AG04449 (cell line): Measurements from ENCODE around the gene COPG1.

Experiments
- CTCF ChIA-PET: fragments of 350-600 bp; formaldehyde crosslinking; extraction: SDS; loops from one replicate; lab custom pipeline; 2021; ENCODE audit warnings: antibody characterized with exemption; lab: Yijun Ruan, JAX
- POLR2A ChIA-PET: fragments of 400-600, 350-600 bp; formaldehyde crosslinking; extraction: SDS; loops from one replicate; lab custom pipeline; 2020; ENCODE audit warnings: antibody characterized with exemption, inconsistent platforms; lab: Yijun Ruan, JAX
- DNase-seq: peaks from one replicate; pipeline ENCODE4 v3.0.0-alpha.2; 2010; ENCODE audit warnings: low read depth, low spot score
- H3K4me3 ChIP-seq: 2 replicates; pipeline ENCODE4 v1.5.1; 2011; ENCODE audit warnings: low read depth, mild to moderate bottlenecking, control low read depth, low read length
- TF ChIP-seq, protein P1 (sequence below): IDR thresholded peaks from one replicate; pipeline ENCODE4 v1.5.1; 2011; ENCODE audit warnings: mild to moderate bottlenecking, moderate library complexity, low read length, control low read depth, inconsistent platforms; ENCODE audit not compliant: insufficient read depth; ENCODE audit errors: missing control alignments

Gene COPG1

DNA sequence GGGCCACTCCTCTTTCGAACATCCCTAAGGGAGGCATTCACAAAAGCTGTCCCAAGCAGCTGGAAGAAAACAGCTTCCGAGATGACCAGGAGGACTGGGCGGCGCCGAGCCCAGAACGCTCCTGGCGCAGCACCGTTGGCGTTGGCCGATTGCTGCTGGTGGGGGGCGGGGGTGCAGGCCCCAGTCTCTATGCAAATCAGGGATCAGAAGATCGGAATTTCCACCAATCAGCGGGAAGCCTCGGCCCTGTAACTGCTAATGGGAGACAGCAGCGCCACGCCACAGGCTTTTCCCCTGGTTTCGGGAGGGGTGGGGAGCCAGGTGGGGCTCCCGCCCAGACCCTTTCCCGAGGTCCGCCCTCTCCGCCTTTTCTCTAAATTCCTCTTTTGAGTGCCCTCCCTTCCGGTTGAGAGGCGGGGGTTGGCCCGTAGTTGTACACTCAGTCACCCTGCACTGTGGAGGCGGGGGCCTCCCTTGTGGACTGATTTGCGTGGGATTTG lies 56.2 kb downstream of the COPG1 start:
- TF ChIP-seq, protein P1, sequence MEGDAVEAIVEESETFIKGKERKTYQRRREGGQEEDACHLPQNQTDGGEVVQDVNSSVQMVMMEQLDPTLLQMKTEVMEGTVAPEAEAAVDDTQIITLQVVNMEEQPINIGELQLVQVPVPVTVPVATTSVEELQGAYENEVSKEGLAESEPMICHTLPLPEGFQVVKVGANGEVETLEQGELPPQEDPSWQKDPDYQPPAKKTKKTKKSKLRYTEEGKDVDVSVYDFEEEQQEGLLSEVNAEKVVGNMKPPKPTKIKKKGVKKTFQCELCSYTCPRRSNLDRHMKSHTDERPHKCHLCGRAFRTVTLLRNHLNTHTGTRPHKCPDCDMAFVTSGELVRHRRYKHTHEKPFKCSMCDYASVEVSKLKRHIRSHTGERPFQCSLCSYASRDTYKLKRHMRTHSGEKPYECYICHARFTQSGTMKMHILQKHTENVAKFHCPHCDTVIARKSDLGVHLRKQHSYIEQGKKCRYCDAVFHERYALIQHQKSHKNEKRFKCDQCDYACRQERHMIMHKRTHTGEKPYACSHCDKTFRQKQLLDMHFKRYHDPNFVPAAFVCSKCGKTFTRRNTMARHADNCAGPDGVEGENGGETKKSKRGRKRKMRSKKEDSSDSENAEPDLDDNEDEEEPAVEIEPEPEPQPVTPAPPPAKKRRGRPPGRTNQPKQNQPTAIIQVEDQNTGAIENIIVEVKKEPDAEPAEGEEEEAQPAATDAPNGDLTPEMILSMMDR = no peak
- ChIA-PET POLR2A (interaction anchor here (2.3 kb wide), 1 partner anchor 10 kb away, joined by 16 read pairs; a partner anchor contains a TSS), CTCF (interaction anchor here (1.4 to 3.1 kb wide), 2 partner anchors 11 to 144 kb away, joined by 3 to 13 read pairs; a partner anchor contains a TSS)
- no peak for DNase-seq
- H3K4me3 ChIP-seq = no peak overlapping the region

DNA sequence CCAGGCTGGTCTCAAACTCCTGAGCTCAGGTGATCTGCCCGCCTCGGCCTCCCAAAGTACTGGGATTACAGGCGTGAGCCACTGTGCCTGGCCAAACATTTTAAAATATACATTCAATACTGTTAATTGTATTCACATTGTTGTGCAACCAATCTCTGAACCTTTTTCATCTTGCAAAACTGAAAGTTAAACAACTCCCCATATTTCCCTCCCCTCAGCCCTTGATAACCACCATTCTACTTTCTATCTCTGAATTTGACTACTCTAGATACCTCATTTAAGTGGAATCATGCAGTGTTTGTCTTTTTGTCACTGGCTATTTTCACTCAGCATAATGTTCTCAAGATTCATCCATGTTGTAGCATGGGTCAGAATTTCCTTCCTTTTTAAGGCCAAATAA lies 59.2 kb downstream of the COPG1 start:
- CTCF ChIA-PET = interaction anchor here (3.1 kb wide), 1 partner anchor 8 kb away, joined by 13 read pairs; a partner anchor contains a TSS
- POLR2A ChIA-PET = no interaction called here
- TF ChIP-seq, protein P1 = no peak
- no peak overlapping the region for H3K4me3 ChIP-seq
- DNase-seq = no peak

DNA sequence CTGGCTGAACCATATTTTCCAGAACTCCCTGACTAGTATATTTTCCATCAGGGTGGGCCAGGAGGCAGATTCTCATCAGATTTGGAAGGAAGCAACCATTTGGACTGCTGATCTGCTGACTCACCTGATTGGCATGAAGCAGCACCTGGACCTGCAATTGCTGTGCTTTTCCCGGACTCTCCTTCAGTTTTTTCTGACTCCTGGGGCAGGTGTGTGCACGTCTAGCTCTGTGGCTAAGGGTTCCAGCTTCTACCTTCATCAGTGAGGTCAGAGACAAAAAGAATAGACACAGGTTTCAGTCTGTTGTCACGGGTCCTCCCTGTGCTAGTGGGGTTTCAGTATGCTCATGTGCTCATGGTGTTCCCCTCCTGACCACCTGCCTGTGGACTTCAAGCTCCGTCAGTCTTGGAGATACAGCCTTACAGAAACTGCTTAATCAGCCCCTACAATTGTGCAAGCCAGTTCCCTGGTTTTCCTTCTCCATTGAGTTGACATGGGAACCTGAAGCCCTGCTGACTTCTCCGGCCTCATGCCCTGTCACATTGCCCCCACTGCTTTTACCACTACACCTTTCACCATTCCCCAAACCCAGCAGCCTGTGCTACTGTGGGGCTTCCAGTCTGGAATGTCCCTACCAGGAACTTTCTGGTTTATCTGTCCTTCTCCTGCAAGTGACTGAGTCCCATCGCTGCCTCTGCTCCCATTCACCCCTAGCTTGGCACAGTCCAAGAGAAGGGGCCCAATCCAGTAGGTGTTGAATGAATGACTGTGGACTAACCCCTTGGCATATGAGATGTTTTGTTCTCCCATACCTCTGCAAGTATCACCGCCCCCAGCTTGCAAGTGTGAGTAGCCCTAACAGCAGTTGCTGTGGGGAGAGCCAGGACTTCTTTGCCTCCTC lies 61.0 kb downstream of the COPG1 start:
- DNase-seq = no peak
- POLR2A ChIA-PET = no interaction called here
- CTCF ChIA-PET = interaction anchor here (1.0 to 1.1 kb wide), 2 partner anchors 9 to 340 kb away, joined by 3 read pairs; no protein-coding TSS in a partner anchor
- TF ChIP-seq, protein P1 = no peak
- no peak overlapping the region for H3K4me3 ChIP-seq

DNA sequence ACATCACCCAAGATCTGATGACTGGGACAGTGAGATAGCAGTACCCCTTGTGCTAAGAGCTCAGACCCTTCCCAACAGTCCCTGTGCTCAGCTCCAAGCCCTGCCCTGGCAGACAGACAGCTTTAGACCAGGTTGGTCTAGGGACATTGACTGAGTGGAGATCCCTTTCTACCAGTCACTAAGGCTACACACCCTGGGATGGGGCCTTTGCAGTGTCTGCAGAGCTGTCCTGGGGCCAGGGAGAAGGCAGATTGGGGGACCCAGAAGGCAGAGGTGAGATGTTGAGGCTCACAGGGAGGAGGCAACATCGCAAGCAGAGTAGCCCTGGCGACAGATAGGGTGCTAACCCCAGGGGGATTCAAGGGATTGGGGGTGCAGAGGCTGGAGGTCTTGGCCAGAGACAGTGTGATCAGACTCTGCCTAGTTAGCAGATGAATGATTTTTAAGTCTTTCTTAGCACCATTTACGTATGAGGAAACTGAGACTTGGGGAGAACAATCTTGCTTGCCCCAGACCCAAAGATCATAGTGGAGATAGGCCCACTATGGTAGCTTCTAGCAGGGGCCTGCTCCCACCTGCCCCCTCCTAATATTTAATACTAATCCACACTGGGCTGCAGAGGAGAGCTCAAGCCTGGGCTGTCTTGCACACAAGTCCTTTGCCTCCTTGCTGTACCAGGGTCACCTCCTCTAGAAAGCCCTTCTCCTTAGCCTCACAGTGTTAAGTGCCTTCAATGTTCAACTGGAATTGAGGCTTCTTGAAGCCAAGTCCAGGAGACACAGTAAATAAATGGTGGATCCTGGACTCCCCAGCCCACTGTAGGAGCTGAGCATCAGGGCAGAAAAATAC lies 61.9 kb downstream of the COPG1 start:
- TF ChIP-seq, protein P1 = no peak
- POLR2A ChIA-PET = no interaction called here
- DNase-seq = no peak
- CTCF ChIA-PET = interaction anchor here (1.1 to 1.4 kb wide), 4 partner anchors 10 to 65 kb away, joined by 3 to 4 read pairs (median 4); no protein-coding TSS in a partner anchor
- no peak overlapping the region for H3K4me3 ChIP-seq

DNA sequence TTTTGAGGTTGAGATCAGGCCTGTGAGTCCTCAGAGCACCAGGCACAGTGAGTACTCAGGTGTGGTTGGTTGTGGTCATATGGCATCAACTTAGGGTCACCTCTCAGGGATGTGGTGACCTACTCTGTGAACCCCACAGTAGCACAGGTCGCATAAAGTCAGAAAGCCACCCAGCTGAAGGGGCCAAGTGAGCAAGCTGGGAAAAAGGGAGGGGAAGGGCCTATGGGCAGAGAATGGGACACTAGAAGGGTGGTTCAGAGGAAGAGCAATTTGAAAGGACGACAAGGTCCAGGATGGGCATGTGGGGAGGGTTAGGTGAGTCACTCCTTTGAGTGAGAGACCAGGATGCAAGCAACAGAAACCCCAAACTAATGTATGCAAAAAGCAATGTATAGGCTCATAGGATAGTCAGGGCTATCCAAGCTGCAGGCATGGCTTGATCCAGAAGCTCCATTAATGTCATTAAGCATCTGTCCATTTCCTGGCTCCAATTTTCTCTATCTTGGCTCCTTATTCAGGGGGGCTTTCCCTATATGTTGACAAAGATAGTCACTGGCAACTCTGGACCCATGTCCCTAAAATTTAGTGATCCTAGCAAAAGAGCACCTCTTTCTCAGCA lies 62.7 kb downstream of the COPG1 start:
- DNase-seq = no peak
- no peak overlapping the region for H3K4me3 ChIP-seq
- ChIA-PET POLR2A (no interaction called here), CTCF (interaction anchor here (0.8 to 1.4 kb wide), 4 partner anchors 11 to 66 kb away, joined by 3 to 4 read pairs (median 4); no protein-coding TSS in a partner anchor)
- TF ChIP-seq, protein P1 = no peak
